HCT116 (cell line): ENCODE measurements around the gene EPS8. TPM values are rescaled to one million over a fixed set of nuclear protein-coding genes. Genes with fewer than 3 reads are reported as not detected.

Experiments used
- ATAC-seq: fragments of 200-7000 bp; cut with Tn5 transposase; 2 replicates; pipeline ENCODE4 v1.9.1; 2020; ENCODE audit warnings: mild to moderate bottlenecking, moderate library complexity
- BruUV-seq: library from RNA; stranded (reverse); fragments of 400-500 nt; replicated peaks from 2 replicates; lab custom pipeline; 2021; lab: Mats Ljungman, UMichigan
- CTCF ChIA-PET: fragments of 300-600 bp; sonication (Branson Sonifier 250); formaldehyde crosslinking; loops from one replicate; lab custom pipeline; 2021; ENCODE audit warnings: antibody characterized with exemption; lab: Charles Lee
- POLR2A ChIA-PET: fragments of 300-600, 350-600 bp; sonication (Branson Sonifier 250); formaldehyde crosslinking; loops from one replicate; lab custom pipeline; 2021; ENCODE audit warnings: antibody characterized with exemption; lab: Charles Lee
- RAD21 ChIA-PET, 2 experiments: fragments of 300-600 bp; sonication (Branson Sonifier 250); formaldehyde crosslinking; loops; one replicate each; lab custom pipeline; 2023; ENCODE audit warnings: low total read pairs in 2 of 2; ENCODE audit not compliant: uncharacterized antibody in 2 of 2, unreplicated experiment in 2 of 2, low non-redundant PET in 1 of 2; lab: Charles Lee
- DNase-seq: peaks from one replicate; pipeline ENCODE4 v3.0.0-alpha.2; 2010; ENCODE audit warnings: low read depth, low spot score
- H2AFZ ChIP-seq: fragments of 200-600 bp; shearing (Covaris generic), sonication (generic); 2 replicates; pipeline ENCODE4 v1.6.1; 2017; ENCODE audit warnings: low read depth, mixed run types, mixed read lengths, antibody characterized with exemption, low read length; ENCODE audit not compliant: poor library complexity, severe bottlenecking
- H3K27ac ChIP-seq: 2 replicates; pipeline ENCODE4 v1.5.1; 2012; ENCODE audit warnings: low read depth, low read length
- H3K27me3 ChIP-seq: fragments of 200-600 bp; sonication (generic); 2 replicates; pipeline ENCODE4 v1.6.1; 2016; ENCODE audit warnings: mixed run types, low read length, mixed read lengths; ENCODE audit not compliant: insufficient read depth
- H3K36me3 ChIP-seq, 2 experiments: fragments of 200-500 bp in 1 of 2; fragments of 200-600 bp in 1 of 2; sonication (Bioruptor generic) in 1 of 2; sonication (generic) in 1 of 2; 2 replicates each; pipeline versions ENCODE4 v1.5.1 to v1.6.1; 2014 to 2016; ENCODE audit warnings: low read length in 2 of 2, inconsistent platforms in 1 of 2, mixed read lengths in 1 of 2, mixed run types in 1 of 2; ENCODE audit not compliant: insufficient read depth in 2 of 2, control insufficient read depth in 1 of 2
- H3K4me1 ChIP-seq, 2 experiments: fragments of 200-600 bp in 1 of 2; sonication (generic) in 1 of 2; 2 replicates each; pipeline versions ENCODE4 v1.5.1 to v1.6.1; 2012 to 2017; ENCODE audit warnings: low read length in 2 of 2, inconsistent platforms in 1 of 2, mild to moderate bottlenecking in 1 of 2, mixed read lengths in 1 of 2, mixed run types in 1 of 2, moderate library complexity in 1 of 2; ENCODE audit not compliant: insufficient read depth in 2 of 2, control insufficient read depth in 1 of 2
- H3K4me2 ChIP-seq: fragments of 200-600 bp; sonication (generic); 2 replicates; pipeline ENCODE4 v1.6.1; 2017; ENCODE audit warnings: mixed run types, low read length, mixed read lengths
- H3K4me3 ChIP-seq, 2 experiments: fragments of 200-600 bp in 1 of 2; sonication (generic) in 1 of 2; replicated peaks in 1 of 2; 2 replicates each; pipeline ENCODE4 v1.5.1; 2011 to 2016; ENCODE audit warnings: low read length in 2 of 2, control low read depth in 1 of 2, low read depth in 1 of 2, mild to moderate bottlenecking in 1 of 2, mixed read lengths in 1 of 2, mixed run types in 1 of 2
- H3K79me2 ChIP-seq: fragments of 200-600 bp; sonication (generic); 2 replicates; pipeline ENCODE4 v1.6.1; 2017; ENCODE audit warnings: mild to moderate bottlenecking, mixed run types, low read length, moderate library complexity, mixed read lengths; ENCODE audit not compliant: insufficient read depth
- H3K9ac ChIP-seq: fragments of 200-600 bp; sonication (generic); 2 replicates; pipeline ENCODE4 v1.6.1; 2016; ENCODE audit warnings: low read length, mixed read lengths
- H3K9me2 ChIP-seq: fragments of 200-600 bp; sonication (generic), shearing (Covaris generic); 2 replicates; pipeline ENCODE4 v1.6.1; 2017; ENCODE audit warnings: mixed run types, mild to moderate bottlenecking, moderate library complexity; ENCODE audit not compliant: insufficient read depth
- H3K9me3 ChIP-seq, 2 experiments: fragments of 200-500 bp in 1 of 2; fragments of 200-600 bp in 1 of 2; sonication (Bioruptor generic) in 1 of 2; sonication (generic) in 1 of 2; 2 replicates each; pipeline ENCODE4 v1.6.1; 2014 to 2017; ENCODE audit warnings: low read length in 2 of 2, mixed read lengths in 2 of 2, inconsistent platforms in 1 of 2, low read depth in 1 of 2, mild to moderate bottlenecking in 1 of 2, mixed run types in 1 of 2, moderate library complexity in 1 of 2; ENCODE audit not compliant: control insufficient read depth in 1 of 2, insufficient read depth in 1 of 2
- H4K20me1 ChIP-seq: fragments of 200-600 bp; sonication (generic), shearing (Covaris generic); 2 replicates; pipeline ENCODE4 v1.6.1; 2017; ENCODE audit warnings: mixed run types, mild to moderate bottlenecking, moderate library complexity; ENCODE audit not compliant: insufficient read depth
- CBX3 ChIP-seq: IDR thresholded peaks from 2 replicates; pipeline ENCODE4 v1.6.1; 2012; ENCODE audit warnings: low read depth
- EGR1 ChIP-seq: IDR thresholded peaks from 2 replicates; pipeline ENCODE4 v1.6.1; 2012; ENCODE audit warnings: low read depth
- ELF1 ChIP-seq: IDR thresholded peaks from 2 replicates; pipeline ENCODE4 v1.6.1; 2012; ENCODE audit warnings: low read depth, borderline replicate concordance
- EZH2 ChIP-seq: fragments of 200-600 bp; sonication (generic); IDR thresholded peaks from 2 replicates; pipeline ENCODE4 v1.6.1; 2017; ENCODE audit warnings: antibody characterized with exemption, mixed run types
- FOSL1 ChIP-seq: IDR thresholded peaks from 2 replicates; pipeline ENCODE4 v1.6.1; 2012; ENCODE audit warnings: low read depth
- POLR2A ChIP-seq: IDR thresholded peaks from 2 replicates; pipeline ENCODE4 v1.7.0; 2011; ENCODE audit warnings: borderline replicate concordance; ENCODE audit not compliant: insufficient read depth, insufficient read length; ENCODE audit errors: extremely low read depth
- POLR2AphosphoS5 ChIP-seq: IDR thresholded peaks from 2 replicates; pipeline ENCODE4 v1.6.1; 2011; ENCODE audit warnings: mild to moderate bottlenecking, low read depth, low read length, moderate library complexity
- SIN3A ChIP-seq: IDR thresholded peaks from 2 replicates; pipeline ENCODE4 v1.6.1; 2012; ENCODE audit warnings: low read depth
- TCF7L2 ChIP-seq: IDR thresholded peaks from 2 replicates; pipeline ENCODE4 v1.7.0; 2011; ENCODE audit warnings: borderline replicate concordance, inconsistent platforms; ENCODE audit not compliant: insufficient read depth, insufficient read length; ENCODE audit errors: extremely low read depth
- YY1 ChIP-seq: IDR thresholded peaks from 2 replicates; pipeline ENCODE4 v1.6.1; 2011; ENCODE audit warnings: low read length, low read depth, moderate library complexity, mild to moderate bottlenecking; ENCODE audit not compliant: insufficient replicate concordance; ENCODE audit errors: extremely low read depth
- ZFX ChIP-seq: fragments of 450-650 bp; IDR thresholded peaks from 2 replicates; pipeline ENCODE4 v1.6.1; 2017
- ZNF274 ChIP-seq: fragments of 200-500 bp; sonication (Bioruptor generic); IDR thresholded peaks from 2 replicates; pipeline ENCODE4 v1.6.1; 2014; ENCODE audit warnings: mild to moderate bottlenecking, low read depth, low read length, inconsistent platforms
- intact Hi-C: fragments of 100-400 bp; cut with micrococcal nuclease; formaldehyde crosslinking; loops from 2 replicates; pipeline ENCODE4 v1.10.0; 2022
- total RNA-seq: library from RNA; stranded (reverse); gene quantifications from one replicate; pipeline ENCODE4 v1.2.1, GENCODE V29; 2021; ENCODE audit not compliant: unreplicated experiment
- TF ChIP-seq, protein P1 (sequence below): IDR thresholded peaks from 2 replicates; pipeline ENCODE4 v1.6.1; 2011; ENCODE audit warnings: mild to moderate bottlenecking, low read length, moderate library complexity; ENCODE audit not compliant: insufficient replicate concordance; ENCODE audit errors: extremely low read depth
- TF ChIP-seq, protein P2 (sequence below): IDR thresholded peaks from 2 replicates; pipeline ENCODE4 v1.6.1; 2012

The EPS8 gene
- total RNA-seq, 1 experiment from 2014 or later = 49.9 TPM

DNA sequence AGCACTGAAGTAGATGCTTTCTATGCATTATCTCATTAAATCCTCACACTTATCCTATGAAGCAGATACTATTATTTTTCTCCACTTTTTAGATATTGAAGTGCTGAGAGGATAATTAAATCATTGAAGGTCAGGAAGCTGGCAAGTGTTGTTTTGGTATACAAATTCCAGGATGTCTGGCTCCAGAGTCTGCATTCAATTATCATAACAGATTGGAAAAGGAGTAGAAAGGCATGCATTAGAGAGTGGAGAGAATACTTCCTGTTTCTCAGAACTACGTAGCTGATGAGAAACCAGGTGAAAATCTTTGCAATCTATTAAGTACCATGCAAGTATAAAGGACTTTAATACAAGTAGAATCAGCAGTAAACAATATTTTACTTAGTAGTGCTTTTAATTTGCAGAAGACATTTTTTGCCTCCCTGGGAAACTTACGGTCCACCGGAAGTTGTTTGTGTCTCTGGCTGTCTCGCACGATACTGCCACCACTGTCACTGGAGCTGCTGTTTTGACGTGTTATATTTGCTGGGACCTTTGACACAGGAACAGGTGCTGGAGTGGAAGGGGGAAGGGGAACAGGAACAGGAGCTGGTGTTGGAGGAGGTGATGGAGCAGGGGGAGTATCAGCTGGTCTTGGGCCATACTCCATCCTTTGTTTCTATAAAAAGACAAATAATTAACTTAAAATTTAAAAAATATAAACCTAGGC is 158.0 kb downstream of the EPS8 start:
- ATAC-seq (no peak), DNase-seq (no peak)
- CTCF ChIA-PET = no interaction called here
- Histone ChIP-seq H3K9ac (no peak overlapping the region), H4K20me1 (no peaks in the 10 kb centered on the region), H3K9me3 (no peaks in the 10 kb centered on the region), H2AFZ (no peak overlapping the region), H3K4me1 (peaks cover 74 to 76% of the 10 kb centered on the region in 2 experiments), H3K9me2 (no peaks in the 10 kb centered on the region), H3K27ac (peak overlapping the region; percentile 85), H3K79me2 (no peaks in the 10 kb centered on the region; the same call in 1 of the 2 replicates), H3K27me3 (no peaks in the 10 kb centered on the region), H3K4me2 (peak overlapping the region; percentile 65; the same call in 1 of the 2 replicates), H3K36me3 (no peaks in the 10 kb centered on the region), H3K4me3 (no peak overlapping the region)
- POLR2A ChIA-PET = no interaction called here
- no TSS peak for BruUV-seq
- TF ChIP-seq SIN3A (no peak), FOSL1 (no peak), CBX3 (no peak), YY1 (no peak), POLR2AphosphoS5 (no peak), EZH2 (no peak), ZFX (no peak), ELF1 (no peak), TCF7L2 (no peak), ZNF274 (no peak), POLR2A (no peak), EGR1 (no peak)
- TF ChIP-seq, protein P1, sequence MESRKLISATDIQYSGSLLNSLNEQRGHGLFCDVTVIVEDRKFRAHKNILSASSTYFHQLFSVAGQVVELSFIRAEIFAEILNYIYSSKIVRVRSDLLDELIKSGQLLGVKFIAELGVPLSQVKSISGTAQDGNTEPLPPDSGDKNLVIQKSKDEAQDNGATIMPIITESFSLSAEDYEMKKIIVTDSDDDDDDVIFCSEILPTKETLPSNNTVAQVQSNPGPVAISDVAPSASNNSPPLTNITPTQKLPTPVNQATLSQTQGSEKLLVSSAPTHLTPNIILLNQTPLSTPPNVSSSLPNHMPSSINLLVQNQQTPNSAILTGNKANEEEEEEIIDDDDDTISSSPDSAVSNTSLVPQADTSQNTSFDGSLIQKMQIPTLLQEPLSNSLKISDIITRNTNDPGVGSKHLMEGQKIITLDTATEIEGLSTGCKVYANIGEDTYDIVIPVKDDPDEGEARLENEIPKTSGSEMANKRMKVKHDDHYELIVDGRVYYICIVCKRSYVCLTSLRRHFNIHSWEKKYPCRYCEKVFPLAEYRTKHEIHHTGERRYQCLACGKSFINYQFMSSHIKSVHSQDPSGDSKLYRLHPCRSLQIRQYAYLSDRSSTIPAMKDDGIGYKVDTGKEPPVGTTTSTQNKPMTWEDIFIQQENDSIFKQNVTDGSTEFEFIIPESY = no peak
- TF ChIP-seq, protein P2, sequence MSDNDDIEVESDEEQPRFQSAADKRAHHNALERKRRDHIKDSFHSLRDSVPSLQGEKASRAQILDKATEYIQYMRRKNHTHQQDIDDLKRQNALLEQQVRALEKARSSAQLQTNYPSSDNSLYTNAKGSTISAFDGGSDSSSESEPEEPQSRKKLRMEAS = no peak
- intact Hi-C loops = no loop called here
- RAD21 ChIA-PET = no interaction called here
